ENCODE results near the gene FOXL1. TPM values are rescaled to one million over a fixed set of nuclear protein-coding genes. Genes with fewer than 3 reads are reported as not detected.

Gene FOXL1
- total and polyA plus RNA-seq, 9 donors = 0.10 to 1.3 (median 0.44) TPM; not detected in 1

- H3K9me3 ChIP-seq = no peaks in the 10 kb centered on the region
These were observed 23.2 kb upstream of the FOXL1 start, which contains the start of gene MTHFSD for GRCh38 chr16:86554917-86555703. Gene MTHFSD, minus strand, starts transcription at chr16:86555235. Its CDS starts 51 bp downstream, at chr16:86555184.

GRCh38 chr16:86555704-86556075, 22.7 kb upstream of the FOXL1 start:
- H3K4me1 ChIP-seq (ENCODE audit: insufficient read depth) = peaks cover 7% of the 10 kb centered on the region
- no peaks in the 10 kb centered on the region for H3K9me3 ChIP-seq
- WGBS, 3 donors = 13 to 14% (median 13%) methylated on average over 17 of the region's 17 CpGs
- no peak overlapping the region for H3K27ac ChIP-seq
- H3K36me3 ChIP-seq = no peaks in the 10 kb centered on the region
- peak overlapping the region; percentile 96 for H3K4me3 ChIP-seq
- no peak for TF ChIP-seq EP300 (IDR thresholded peaks at IDR 0.05)
- no peak for TF ChIP-seq POLR2A (IDR thresholded peaks at IDR 0.05)
- no peak for TF ChIP-seq CTCF (IDR thresholded peaks at IDR 0.05)
- DNase-seq = no peak
- intact Hi-C loops (cut with DNase I) = no loop called here
- no peaks in the 10 kb centered on the region for H3K27me3 ChIP-seq

More at GRCh38 chr16:86554917-86555703, 23.2 kb upstream of the FOXL1 start, which contains the start of gene MTHFSD:
- Histone ChIP-seq H3K4me3 (peak within 1 kb of the TSS; percentile 96), H3K36me3 (no peaks in the 10 kb centered on the region), H3K4me1 (ENCODE audit: insufficient read depth) (peaks cover 7% of the 10 kb centered on the region), H3K27ac (peak within 1 kb of the TSS; percentile 84 to 94), H3K27me3 (no peaks in the 10 kb centered on the region)
- intact Hi-C loops (cut with DNase I) = no loop called here
- no peak for TF ChIP-seq CTCF (IDR thresholded peaks at IDR 0.05)
- TF ChIP-seq POLR2A (IDR thresholded peaks at IDR 0.05) = peak; percentile 81
- peak; percentile 94 to 98 (median 96) for DNase-seq
- WGBS, 3 donors = 2 to 4% (median 4%) methylated on average over 65 to 70 of the region's 70 CpGs

GRCh38 chr16:86556576-86556975, 21.8 kb upstream of the FOXL1 start:
- WGBS, 3 donors = 51 to 64% (median 62%) methylated on average over 5 of the region's 5 CpGs
- no peak overlapping the region for H3K27ac ChIP-seq
- intact Hi-C loops (cut with DNase I) = no loop called here

GRCh38 chr16:86557587-86557986, 20.8 kb upstream of the FOXL1 start:
- TF ChIP-seq EP300 (IDR thresholded peaks at IDR 0.05) (no peak), CTCF (IDR thresholded peaks at IDR 0.05) (no peak), POLR2A (IDR thresholded peaks at IDR 0.05) (no peak)
- Histone ChIP-seq H3K36me3 (no peaks in the 10 kb centered on the region), H3K9me3 (no peaks in the 10 kb centered on the region), H3K27ac (no peak overlapping the region), H3K4me3 (no peak overlapping the region), H3K4me1 (ENCODE audit: insufficient read depth) (peaks cover 7% of the 10 kb centered on the region), H3K27me3 (no peaks in the 10 kb centered on the region)
- 50 to 60% (median 56%) methylated on average over 4 of the region's 4 CpGs for WGBS, 3 donors
- no peak for DNase-seq
- intact Hi-C loops (cut with DNase I) = no loop called here

More at GRCh38 chr16:86556576-86556975, 21.8 kb upstream of the FOXL1 start:
- no peak for TF ChIP-seq CTCF (IDR thresholded peaks at IDR 0.05)
- DNase-seq = no peak
- Histone ChIP-seq H3K9me3 (no peaks in the 10 kb centered on the region), H3K4me3 (no peak overlapping the region), H3K27me3 (no peaks in the 10 kb centered on the region), H3K36me3 (no peaks in the 10 kb centered on the region), H3K4me1 (ENCODE audit: insufficient read depth) (peaks cover 7% of the 10 kb centered on the region)

Measured in ovary (tissue), 9 donors.